HG03175 (cell line): ENCODE results near the gene ABCG8.
"Not testable (repeated sequence)": the region's sequence is repeated elsewhere in the genome, so short reads cannot be mapped to it uniquely, and the experiment has no call there.

Experiments used
- ATAC-seq: cut with Tn5 transposase; IDR thresholded peaks from one replicate; pipeline ENCODE4 v1.9.1; 2021; ENCODE audit warnings: mild to moderate bottlenecking, moderate library complexity; ENCODE audit not compliant: unreplicated experiment

Gene ABCG8

GRCh38 chr2:43906448-43907109, 67.8 kb downstream of the ABCG8 start:
- no peak for ATAC-seq

- not testable (repeated sequence) for ATAC-seq
Observed at GRCh38 chr2:43911136-43911790, 72.5 kb downstream of the ABCG8 start.

GRCh38 chr2:43924463-43924862, 85.7 kb downstream of the ABCG8 start:
- ATAC-seq, result no peak

- ATAC-seq, result no peak
Observed at GRCh38 chr2:43925431-43925830, 86.7 kb downstream of the ABCG8 start.

- no peak for ATAC-seq
Observed at GRCh38 chr2:43927442-43927841, 88.7 kb downstream of the ABCG8 start.

- no peak for ATAC-seq
Observed at GRCh38 chr2:43931293-43931692, 92.5 kb downstream of the ABCG8 start.
